Thymus (tissue), 11 donors: ENCODE results near the gene FGF12. TPM values are rescaled to one million over a fixed set of nuclear protein-coding genes. Genes with fewer than 3 reads are reported as not detected.

Experiments used
- DNase-seq, 9 donors: peaks; one replicate each; pipeline ENCODE4 v3.0.0-alpha.2; 2013; ENCODE audit warnings: low spot score in 9 of 9, low read depth in 6 of 9, missing footprints in 1 of 9
- H3K27ac ChIP-seq, 2 donors: one replicate each; pipeline ENCODE4 v1.5.1; 2013; ENCODE audit warnings: control low read depth in 1 of 2, low read depth in 1 of 2, low read length in 1 of 2, mild to moderate bottlenecking in 1 of 2, moderate library complexity in 1 of 2
- H3K27me3 ChIP-seq, 2 donors: one replicate each; pipeline ENCODE4 v1.5.1; 2013; ENCODE audit warnings: low read length in 1 of 2; ENCODE audit not compliant: control insufficient read depth in 2 of 2, insufficient read depth in 1 of 2
- H3K36me3 ChIP-seq, 2 donors: one replicate each; pipeline ENCODE4 v1.5.1; 2013; ENCODE audit warnings: low read length in 1 of 2, mild to moderate bottlenecking in 1 of 2, moderate library complexity in 1 of 2; ENCODE audit not compliant: control insufficient read depth in 2 of 2, insufficient read depth in 2 of 2
- H3K4me1 ChIP-seq, 2 donors: one replicate each; pipeline ENCODE4 v1.5.1; 2013; ENCODE audit warnings: low read length in 2 of 2; ENCODE audit not compliant: control insufficient read depth in 2 of 2, insufficient read depth in 2 of 2
- H3K4me3 ChIP-seq, 2 donors: one replicate each; pipeline ENCODE4 v1.5.1; 2013; ENCODE audit warnings: low read length in 2 of 2, control low read depth in 1 of 2, mild to moderate bottlenecking in 1 of 2
- H3K9me3 ChIP-seq, 2 donors: one replicate each; pipeline ENCODE4 v1.5.1; 2013; ENCODE audit warnings: low read length in 1 of 2, mild to moderate bottlenecking in 1 of 2; ENCODE audit not compliant: control insufficient read depth in 2 of 2, insufficient read depth in 1 of 2
- WGBS: extraction: QIAGEN DNeasy Blood & Tissue Kit; methylation state at CpG from one replicate; pipeline ENCODE4 v1.1.7; 2013; 5-methylcytosine and 5-hydroxymethylcytosine counted together
- polyA plus RNA-seq: library from polyadenylated mRNA; stranded (reverse); fragments of 200-250 nt; gene quantifications from one replicate; pipeline ENCODE4 v1.2.3, GENCODE V29; 2013
- total RNA-seq: library from RNA; stranded (reverse); fragments of 120-200 nt; gene quantifications from one replicate; pipeline ENCODE4 v1.2.4, GENCODE V29; 2013
- donor health status: healthy.

Gene FGF12
- total and polyA plus RNA-seq, 2 donors = 0.19 to 1.1 TPM

GRCh38 chr3:192422321-192422996 is 304.9 kb downstream of the FGF12 start:
- Histone ChIP-seq H3K4me3 (no peak overlapping the region), H3K4me1 (no peaks in the 10 kb centered on the region), H3K27ac (no peak overlapping the region), H3K27me3 (no peaks in the 10 kb centered on the region), H3K36me3 (no peaks in the 10 kb centered on the region), H3K9me3 (no peaks in the 10 kb centered on the region)
- WGBS = 92% methylated on average over 2 of the region's 2 CpGs
- DNase-seq = no peak

GRCh38 chr3:192419312-192419711 is 308.0 kb downstream of the FGF12 start:
- 25% methylated on average over 1 of the region's 1 CpG for WGBS

GRCh38 chr3:192417559-192418055 is 309.7 kb downstream of the FGF12 start:
- Histone ChIP-seq H3K4me1 (no peaks in the 10 kb centered on the region), H3K27me3 (no peaks in the 10 kb centered on the region), H3K9me3 (no peaks in the 10 kb centered on the region), H3K4me3 (no peak overlapping the region), H3K36me3 (no peaks in the 10 kb centered on the region), H3K27ac (no peak overlapping the region)
- DNase-seq = no peak

More at GRCh38 chr3:192419312-192419711, 308.0 kb downstream of the FGF12 start:
- Histone ChIP-seq H3K4me3 (no peak overlapping the region), H3K27ac (no peak overlapping the region), H3K9me3 (no peaks in the 10 kb centered on the region), H3K27me3 (no peaks in the 10 kb centered on the region), H3K36me3 (no peaks in the 10 kb centered on the region), H3K4me1 (no peaks in the 10 kb centered on the region)
- no peak for DNase-seq

DNA sequence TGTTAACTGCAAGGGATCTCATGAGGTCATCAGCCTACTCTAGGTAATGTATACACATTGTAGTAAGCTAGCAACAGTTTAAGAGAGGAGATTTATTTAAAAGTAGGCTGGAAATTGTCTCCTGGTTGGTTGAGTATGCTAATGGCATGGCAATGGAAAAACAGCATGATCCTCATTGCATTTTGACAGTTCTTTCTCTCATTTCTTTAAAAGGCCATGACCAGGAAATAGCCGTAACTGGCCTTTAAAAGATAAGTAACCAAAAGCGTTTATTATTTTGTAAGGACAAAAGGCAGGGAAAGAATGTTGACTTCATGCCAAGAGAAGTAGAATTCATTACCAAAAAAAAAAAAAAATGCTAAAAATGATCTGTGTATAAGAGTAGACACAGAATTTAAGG is 310.3 kb downstream of the FGF12 start:
- peaks cover 0 to 2% of the 10 kb centered on the region in 2 donors for H3K27me3 ChIP-seq
- no peak overlapping the region for H3K4me3 ChIP-seq
- H3K27ac ChIP-seq = no peak overlapping the region
- WGBS = 86% methylated on average over 2 of the region's 2 CpGs
- no peak for DNase-seq
- no peaks in the 10 kb centered on the region for H3K36me3 ChIP-seq
- no peaks in the 10 kb centered on the region for H3K9me3 ChIP-seq
- H3K4me1 ChIP-seq = no peaks in the 10 kb centered on the region

GRCh38 chr3:192413461-192413860 is 313.9 kb downstream of the FGF12 start:
- H3K27ac ChIP-seq = no peak overlapping the region
- H3K4me1 ChIP-seq = no peaks in the 10 kb centered on the region
- 91% methylated on average over 2 of the region's 2 CpGs for whole genome bisulfite sequencing
- no peaks in the 10 kb centered on the region for H3K9me3 ChIP-seq
- peaks cover 26 to 36% of the 10 kb centered on the region in 2 donors for H3K27me3 ChIP-seq
- DNase-seq = no peak
- no peaks in the 10 kb centered on the region for H3K36me3 ChIP-seq
- H3K4me3 ChIP-seq = no peak overlapping the region

GRCh38 chr3:192410684-192410960 is 316.7 kb downstream of the FGF12 start:
- Histone ChIP-seq H3K27ac (no peak overlapping the region), H3K36me3 (no peaks in the 10 kb centered on the region), H3K27me3 (peaks cover 35 to 58% of the 10 kb centered on the region in 2 donors), H3K9me3 (no peaks in the 10 kb centered on the region), H3K4me1 (no peaks in the 10 kb centered on the region), H3K4me3 (no peak overlapping the region)
- WGBS = 89% methylated on average over 5 of the region's 5 CpGs
- no peak for DNase-seq

- Histone ChIP-seq H3K36me3 (no peaks in the 10 kb centered on the region), H3K9me3 (no peaks in the 10 kb centered on the region), H3K4me3 (no peak overlapping the region), H3K27me3 (peaks cover 35 to 58% of the 10 kb centered on the region in 2 donors), H3K27ac (no peak overlapping the region), H3K4me1 (no peaks in the 10 kb centered on the region)
- 3% methylated on average over 53 of the region's 53 CpGs for WGBS
- DNase-seq = no peak
Observed at GRCh38 chr3:192409838-192410683, 317.3 kb downstream of the FGF12 start.

GRCh38 chr3:192409201-192409837 is 318.0 kb downstream of the FGF12 start:
- Histone ChIP-seq H3K36me3 (no peaks in the 10 kb centered on the region), H3K27me3 (peaks cover 35 to 58% of the 10 kb centered on the region in 2 donors), H3K9me3 (no peaks in the 10 kb centered on the region), H3K27ac (no peak overlapping the region), H3K4me3 (no peak overlapping the region), H3K4me1 (no peaks in the 10 kb centered on the region)
- 1% methylated on average over 61 of the region's 61 CpGs for WGBS
- DNase-seq = no peak

- Histone ChIP-seq H3K4me1 (no peaks in the 10 kb centered on the region), H3K36me3 (no peaks in the 10 kb centered on the region), H3K27ac (no peak overlapping the region), H3K27me3 (peaks cover 35 to 58% of the 10 kb centered on the region in 2 donors), H3K9me3 (no peaks in the 10 kb centered on the region), H3K4me3 (no peak overlapping the region)
- DNase-seq = no peak
- WGBS = under 1% methylated on average over 41 of the region's 41 CpGs
Observed at GRCh38 chr3:192408647-192409200, 318.6 kb downstream of the FGF12 start.
